ENCODE measurements around the gene HOMER2.

DNA sequence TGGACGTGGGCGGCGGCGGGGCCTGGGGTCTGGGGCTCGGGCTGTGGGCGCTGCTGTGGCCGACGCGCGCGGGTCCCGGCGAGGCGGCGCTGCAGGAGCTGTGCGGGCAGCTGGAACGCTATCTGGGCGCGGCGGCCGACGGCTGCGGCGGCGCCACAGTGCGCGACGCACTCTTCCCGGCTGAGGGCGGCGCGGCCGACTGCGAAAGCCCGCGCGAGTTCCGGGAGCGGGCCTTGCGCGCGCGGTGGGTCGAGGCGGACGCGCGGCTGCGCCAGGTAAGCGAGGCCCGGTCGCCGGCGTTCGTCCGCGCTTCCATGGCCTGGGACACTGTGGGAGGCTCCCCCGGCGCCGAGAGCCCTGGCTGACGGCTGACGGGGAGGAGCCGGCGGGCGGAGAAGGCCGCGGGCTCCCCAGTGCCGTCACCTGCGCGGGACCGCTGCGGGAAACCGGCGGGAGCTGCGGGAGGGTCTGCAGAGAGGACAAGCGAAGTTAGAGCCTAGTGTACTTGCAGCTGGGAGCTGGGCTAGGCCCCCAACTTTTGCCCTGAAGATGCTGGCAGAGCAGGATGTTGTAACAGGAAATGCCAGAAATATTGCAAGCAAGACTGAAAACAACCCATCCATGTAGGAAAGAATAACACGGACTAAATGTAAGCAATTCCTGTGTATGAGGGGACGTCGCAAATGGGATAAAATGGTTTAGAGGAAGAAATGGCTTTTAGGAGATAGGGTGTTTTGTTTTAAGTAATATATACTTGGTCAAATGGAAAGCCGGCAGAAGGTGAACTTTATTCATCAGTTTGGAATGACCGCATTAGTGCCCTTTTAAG lies 142.2 kb downstream of the HOMER2 start:
- TF ChIP-seq, protein P1, sequence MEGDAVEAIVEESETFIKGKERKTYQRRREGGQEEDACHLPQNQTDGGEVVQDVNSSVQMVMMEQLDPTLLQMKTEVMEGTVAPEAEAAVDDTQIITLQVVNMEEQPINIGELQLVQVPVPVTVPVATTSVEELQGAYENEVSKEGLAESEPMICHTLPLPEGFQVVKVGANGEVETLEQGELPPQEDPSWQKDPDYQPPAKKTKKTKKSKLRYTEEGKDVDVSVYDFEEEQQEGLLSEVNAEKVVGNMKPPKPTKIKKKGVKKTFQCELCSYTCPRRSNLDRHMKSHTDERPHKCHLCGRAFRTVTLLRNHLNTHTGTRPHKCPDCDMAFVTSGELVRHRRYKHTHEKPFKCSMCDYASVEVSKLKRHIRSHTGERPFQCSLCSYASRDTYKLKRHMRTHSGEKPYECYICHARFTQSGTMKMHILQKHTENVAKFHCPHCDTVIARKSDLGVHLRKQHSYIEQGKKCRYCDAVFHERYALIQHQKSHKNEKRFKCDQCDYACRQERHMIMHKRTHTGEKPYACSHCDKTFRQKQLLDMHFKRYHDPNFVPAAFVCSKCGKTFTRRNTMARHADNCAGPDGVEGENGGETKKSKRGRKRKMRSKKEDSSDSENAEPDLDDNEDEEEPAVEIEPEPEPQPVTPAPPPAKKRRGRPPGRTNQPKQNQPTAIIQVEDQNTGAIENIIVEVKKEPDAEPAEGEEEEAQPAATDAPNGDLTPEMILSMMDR (IDR thresholded peaks at IDR 0.05): peak in 1 of 6 experiments; percentile 1
- TF ChIP-seq POLR2A (IDR thresholded peaks at IDR 0.05): peak in 1 of 2 donors; percentile 12
